ENCODE data around the gene CCDC27. TPM values are rescaled to one million over a fixed set of nuclear protein-coding genes. Genes with fewer than 3 reads are reported as not detected.
"Not testable (repeated sequence)": the region's sequence is repeated elsewhere in the genome, so short reads cannot be mapped to it uniquely, and the experiment has no call there.

Gene CCDC27
- total RNA-seq, 6 donors from 2014 or later = not detected

GRCh38 chr1:3746389-3746829, 5.8 kb upstream of the CCDC27 start:
- H3K4me1 ChIP-seq = peaks cover 11 to 34% (median 20%) of the 10 kb centered on the region in 4 donors
- H3K27me3 ChIP-seq = no peaks in the 10 kb centered on the region
- H3K9me3 ChIP-seq = no peaks in the 10 kb centered on the region
- 34 to 36% methylated on average over 14 to 23 of the region's 35 CpGs for WGBS, 2 donors
- ATAC-seq (ENCODE audit: low FRiP score in 2 of 2) (no peak), DNase-seq (peak in 1 of 2 donors; percentile 64)
- H3K27ac ChIP-seq = peak overlapping the region in 3 of 4 donors; percentile 68 to 82 (median 78)
- H3K4me3 ChIP-seq = peak overlapping the region; percentile 63 to 90 (median 75)
- TF ChIP-seq POLR2A (IDR thresholded peaks at IDR 0.05) (no peak), CTCF (IDR thresholded peaks at IDR 0.05) (no peak), EP300 (IDR thresholded peaks at IDR 0.05) (no peak), POLR2AphosphoS5 (IDR thresholded peaks at IDR 0.05) (no peak)
- H3K36me3 ChIP-seq = peaks cover 0 to 18% (median 13%) of the 10 kb centered on the region in 4 donors

- Histone ChIP-seq H3K4me1 (peaks cover 11 to 34% (median 20%) of the 10 kb centered on the region in 4 donors), H3K4me3 (peak overlapping the region; percentile 63 to 90 (median 75)), H3K27me3 (no peaks in the 10 kb centered on the region), H3K9me3 (no peaks in the 10 kb centered on the region), H3K36me3 (peaks cover 0 to 12% (median 8%) of the 10 kb centered on the region in 4 donors), H3K27ac (peak overlapping the region; percentile 50 to 82 (median 73))
- 1 to 2% methylated on average over 35 to 45 of the region's 73 CpGs for WGBS, 2 donors
- peak; percentile 93 to 98 for ATAC-seq (ENCODE audit: low FRiP score in 2 of 2)
- peak; percentile 94 to 99 for DNase-seq
- TF ChIP-seq POLR2AphosphoS5 (IDR thresholded peaks at IDR 0.05) = peak; percentile 25 to 57
- no peak for TF ChIP-seq EP300 (IDR thresholded peaks at IDR 0.05)
- TF ChIP-seq CTCF (IDR thresholded peaks at IDR 0.05) = no peak
- peak in 2 of 4 donors; percentile 37 to 67 for TF ChIP-seq POLR2A (IDR thresholded peaks at IDR 0.05)
These were observed 5.3 kb upstream of the CCDC27 start for GRCh38 chr1:3746830-3747521.

- ATAC-seq (ENCODE audit: low FRiP score in 2 of 2) (no peak), DNase-seq (no peak)
- WGBS, 2 donors = 39 to 41% methylated on average over 6 of the region's 6 CpGs
- Histone ChIP-seq H3K36me3 (peaks cover 0 to 7% (median 3%) of the 10 kb centered on the region in 4 donors), H3K27me3 (no peaks in the 10 kb centered on the region), H3K4me3 (peak overlapping the region; percentile 63 to 90 (median 75)), H3K4me1 (peaks cover 11 to 34% (median 20%) of the 10 kb centered on the region in 4 donors), H3K9me3 (no peaks in the 10 kb centered on the region), H3K27ac (peak overlapping the region in 3 of 4 donors; percentile 68 to 82 (median 78))
- TF ChIP-seq POLR2AphosphoS5 (IDR thresholded peaks at IDR 0.05) (no peak), CTCF (IDR thresholded peaks at IDR 0.05) (no peak), EP300 (IDR thresholded peaks at IDR 0.05) (no peak), POLR2A (IDR thresholded peaks at IDR 0.05) (no peak)
These were observed 4.8 kb upstream of the CCDC27 start for GRCh38 chr1:3747522-3747848.

- Histone ChIP-seq H3K27ac (no peak overlapping the region), H3K4me3 (peak overlapping the region in 3 of 4 donors; percentile 63 to 90 (median 65)), H3K9me3 (no peaks in the 10 kb centered on the region), H3K36me3 (peaks cover 0 to 3% (median 0%) of the 10 kb centered on the region in 4 donors), H3K27me3 (no peaks in the 10 kb centered on the region), H3K4me1 (peaks cover 11 to 34% (median 20%) of the 10 kb centered on the region in 4 donors)
- no peak for DNase-seq
- WGBS, 2 donors = 84 to 89% methylated on average over 11 to 13 of the region's 13 CpGs
- no peak for TF ChIP-seq POLR2A (IDR thresholded peaks at IDR 0.05)
- no peak for TF ChIP-seq POLR2AphosphoS5 (IDR thresholded peaks at IDR 0.05)
- no peak for TF ChIP-seq EP300 (IDR thresholded peaks at IDR 0.05)
- no peak for TF ChIP-seq CTCF (IDR thresholded peaks at IDR 0.05)
- no peak for ATAC-seq (ENCODE audit: low FRiP score in 2 of 2)
These were observed 4.3 kb upstream of the CCDC27 start for GRCh38 chr1:3747903-3748302.

- not testable (repeated sequence) for H3K27me3 ChIP-seq; ATAC-seq (ENCODE audit: low FRiP score in 2 of 2)
- 78 to 83% methylated on average over 15 of the region's 15 CpGs for WGBS, 2 donors
These were observed 3.8 kb upstream of the CCDC27 start for GRCh38 chr1:3748316-3748900.

More at GRCh38 chr1:3748316-3748900, 3.8 kb upstream of the CCDC27 start:
- DNase-seq, H3K4me3 ChIP-seq, H3K27ac ChIP-seq, H3K36me3 ChIP-seq, H3K9me3 ChIP-seq: not testable (repeated sequence)
- peaks cover 11 to 34% (median 20%) of the 10 kb centered on the region in 4 donors for H3K4me1 ChIP-seq
